H1 (cell line): ENCODE measurements around the gene NCAPD3.

Experiments used
- CTCF ChIP-seq, 3 experiments: IDR thresholded peaks; 1 replicate in 2 of 3; 2 replicates in 1 of 3; pipeline versions ENCODE4 v1.5.1 to v1.6.1; 2011; ENCODE audit warnings: low read length in 3 of 3, mild to moderate bottlenecking in 3 of 3, inconsistent platforms in 2 of 3, low read depth in 1 of 3, moderate library complexity in 1 of 3; ENCODE audit not compliant: insufficient read depth in 1 of 3; ENCODE audit errors: control extremely low read depth in 1 of 3
- SIN3A ChIP-seq, 2 experiments: IDR thresholded peaks in 1 of 2; conservative IDR thresholded peaks in 1 of 2; 2 replicates each; pipeline ENCODE4 v1.6.1; 2011 to 2012; ENCODE audit warnings: low read length in 2 of 2, improper control_type of control experiment in 1 of 2, low read depth in 1 of 2, mild to moderate bottlenecking in 1 of 2

DNA sequence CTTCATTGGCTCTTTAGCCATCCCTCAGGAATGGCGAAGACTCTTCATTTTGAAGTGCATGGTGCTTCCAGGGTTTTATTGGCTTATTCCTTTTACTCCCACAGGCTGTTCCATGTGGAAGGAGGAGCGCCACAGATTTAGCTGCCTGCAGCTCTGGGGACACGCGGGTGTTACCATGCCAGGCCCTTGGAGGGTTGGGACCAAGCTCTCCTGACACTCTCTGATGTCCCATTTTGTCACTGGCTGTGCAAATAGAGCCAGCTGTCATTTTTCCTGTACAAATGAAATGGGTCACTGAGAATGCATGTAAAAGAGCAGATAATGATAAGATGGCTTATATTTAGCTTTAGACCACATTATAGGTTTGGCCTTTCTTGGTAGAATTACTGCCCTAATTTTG lies 20.1 kb upstream of the NCAPD3 start:
- no peak for TF ChIP-seq SIN3A (conservative IDR thresholded peaks at IDR 0.05 in 1 of 2, IDR thresholded peaks at IDR 0.05 in 1 of 2; ENCODE audit: low read depth in 1 of 2, low read length in 2 of 2)
- no peak for TF ChIP-seq CTCF (IDR thresholded peaks at IDR 0.05; ENCODE audit: control extremely low read depth in 1 of 3, insufficient read depth in 1 of 3, low read depth in 1 of 3, low read length in 3 of 3)
